Osteoblast (primary cell): ENCODE results near the gene PHETA1. TPM values are rescaled to one million over a fixed set of nuclear protein-coding genes. Genes with fewer than 3 reads are reported as not detected.

Experiments used
- DNase-seq: peaks from one replicate; pipeline ENCODE4 v3.0.0; 2011; ENCODE audit warnings: low spot score, mixed read lengths; ENCODE audit not compliant: insufficient read length; ENCODE audit errors: missing footprints
- H2AFZ ChIP-seq: 2 replicates; pipeline ENCODE4 v1.6.0; 2011; ENCODE audit warnings: mild to moderate bottlenecking, low read length
- H3K27ac ChIP-seq: 2 replicates; pipeline ENCODE4 v1.5.1; 2011; ENCODE audit warnings: mild to moderate bottlenecking, low read depth, low read length, moderate library complexity
- H3K27me3 ChIP-seq: 2 replicates; pipeline ENCODE4 v1.6.0; 2012; ENCODE audit warnings: mild to moderate bottlenecking, control low read depth, inconsistent platforms, low read length, moderate library complexity; ENCODE audit not compliant: insufficient read depth
- H3K36me3 ChIP-seq: 2 replicates; pipeline ENCODE4 v1.5.1; 2011; ENCODE audit warnings: mild to moderate bottlenecking, low read length, control low read depth, moderate library complexity; ENCODE audit not compliant: insufficient read depth
- H3K4me1 ChIP-seq: 2 replicates; pipeline ENCODE4 v1.5.1; 2011; ENCODE audit warnings: mild to moderate bottlenecking, low read length, control low read depth, moderate library complexity; ENCODE audit not compliant: insufficient read depth
- H3K4me2 ChIP-seq: 2 replicates; pipeline ENCODE4 v1.6.0; 2011; ENCODE audit warnings: mild to moderate bottlenecking, low read length; ENCODE audit not compliant: insufficient read depth
- H3K4me3 ChIP-seq: fragments of 200-600 bp; sonication (generic); 3 replicates; pipeline ENCODE4 v1.5.1; 2012; ENCODE audit warnings: mild to moderate bottlenecking, low read length, inconsistent platforms; ENCODE audit not compliant: insufficient read depth
- H3K79me2 ChIP-seq: 2 replicates; pipeline ENCODE4 v1.6.0; 2012; ENCODE audit warnings: mild to moderate bottlenecking, low read length, control low read depth, inconsistent platforms; ENCODE audit not compliant: insufficient read depth
- H3K9me3 ChIP-seq: 2 replicates; pipeline ENCODE4 v1.5.1; 2011; ENCODE audit warnings: low read depth, low read length, control low read depth
- H4K20me1 ChIP-seq: 2 replicates; pipeline ENCODE4 v1.6.0; 2012; ENCODE audit warnings: mild to moderate bottlenecking, low read length, control low read depth; ENCODE audit not compliant: insufficient read depth
- CTCF ChIP-seq: IDR thresholded peaks from 2 replicates; pipeline ENCODE4 v1.5.1; 2011; ENCODE audit warnings: mild to moderate bottlenecking, low read depth, low read length, moderate library complexity; ENCODE audit errors: extremely low read depth
- total RNA-seq: library from RNA; depleted of rRNA; stranded (reverse); fragments of >200 nt; gene quantifications from 2 replicates; pipeline ENCODE4 v1.2.3, GENCODE V29; 2012

The PHETA1 gene
- total RNA-seq, 1 donor: 8.3 TPM

GRCh38 chr12:111351026-111351425, 17.9 kb downstream of the PHETA1 start:
- no peaks in the 10 kb centered on the region for H3K79me2 ChIP-seq
- no peak overlapping the region for H3K4me2 ChIP-seq
- H3K27ac ChIP-seq: no peak overlapping the region
- H3K27me3 ChIP-seq: no peaks in the 10 kb centered on the region
- peaks cover 6% of the 10 kb centered on the region for H3K9me3 ChIP-seq
- H2AFZ ChIP-seq: no peak overlapping the region
- DNase-seq: no peak
- no peak for TF ChIP-seq CTCF
- no peaks in the 10 kb centered on the region for H4K20me1 ChIP-seq
- no peaks in the 10 kb centered on the region for H3K4me1 ChIP-seq
- no peaks in the 10 kb centered on the region for H3K36me3 ChIP-seq
- H3K4me3 ChIP-seq: no peak overlapping the region

- Histone ChIP-seq H3K4me1 (no peaks in the 10 kb centered on the region), H3K4me3 (no peak overlapping the region), H3K79me2 (no peaks in the 10 kb centered on the region), H3K27ac (no peak overlapping the region), H2AFZ (no peak overlapping the region), H3K9me3 (peaks cover 6% of the 10 kb centered on the region), H3K36me3 (no peaks in the 10 kb centered on the region), H3K27me3 (no peaks in the 10 kb centered on the region), H4K20me1 (no peaks in the 10 kb centered on the region), H3K4me2 (no peak overlapping the region)
- TF ChIP-seq CTCF: no peak
- DNase-seq: no peak
Measured at GRCh38 chr12:111349748-111350520, 19.0 kb downstream of the PHETA1 start.

- H3K27me3 ChIP-seq: no peaks in the 10 kb centered on the region
- no peak overlapping the region for H3K4me3 ChIP-seq
- no peak overlapping the region for H3K27ac ChIP-seq
- H3K4me2 ChIP-seq: no peak overlapping the region
- H3K79me2 ChIP-seq: no peaks in the 10 kb centered on the region
- no peaks in the 10 kb centered on the region for H3K36me3 ChIP-seq
- peaks cover 6% of the 10 kb centered on the region for H3K9me3 ChIP-seq
- no peak for DNase-seq
- H2AFZ ChIP-seq: no peak overlapping the region
- no peaks in the 10 kb centered on the region for H3K4me1 ChIP-seq
- TF ChIP-seq CTCF: no peak
- no peaks in the 10 kb centered on the region for H4K20me1 ChIP-seq
Measured at GRCh38 chr12:111349101-111349747, 19.7 kb downstream of the PHETA1 start.

GRCh38 chr12:111347891-111348644, 20.8 kb downstream of the PHETA1 start:
- H2AFZ ChIP-seq: no peak overlapping the region
- no peaks in the 10 kb centered on the region for H3K36me3 ChIP-seq
- H3K4me3 ChIP-seq: no peak overlapping the region
- no peak for DNase-seq
- H4K20me1 ChIP-seq: no peaks in the 10 kb centered on the region
- H3K79me2 ChIP-seq: no peaks in the 10 kb centered on the region
- TF ChIP-seq CTCF: no peak
- H3K4me1 ChIP-seq: no peaks in the 10 kb centered on the region
- no peak overlapping the region for H3K27ac ChIP-seq
- no peaks in the 10 kb centered on the region for H3K27me3 ChIP-seq
- no peak overlapping the region for H3K4me2 ChIP-seq
- peaks cover 6% of the 10 kb centered on the region for H3K9me3 ChIP-seq
